GM12878 (cell line): ENCODE data around the gene TSPAN15.

Source experiments
- ATF7 ChIP-seq: fragments of 450-650 bp; IDR thresholded peaks from 2 replicates; pipeline ENCODE4 v1.6.1; 2016; ENCODE audit warnings: low read depth, mild to moderate bottlenecking
- CBX3 ChIP-seq: fragments of 200-600 bp; sonication (generic); IDR thresholded peaks from 2 replicates; pipeline ENCODE4 v1.6.1; 2016; ENCODE audit warnings: low read depth, borderline replicate concordance
- CTCF ChIP-seq, 3 experiments: IDR thresholded peaks in 2 of 3; conservative IDR thresholded peaks in 1 of 3; 2 replicates each; pipeline ENCODE4 v1.5.1; 2011; ENCODE audit warnings: low read depth in 3 of 3, low read length in 3 of 3, mild to moderate bottlenecking in 3 of 3, control low read depth in 2 of 3, moderate library complexity in 2 of 3, inconsistent platforms in 1 of 3, mixed read lengths in 1 of 3; ENCODE audit not compliant: control insufficient read depth in 2 of 3, insufficient read depth in 1 of 3; ENCODE audit errors: extremely low read depth in 1 of 3
- HDGF ChIP-seq: fragments of 450-650 bp; IDR thresholded peaks from 2 replicates; pipeline ENCODE4 v1.6.1; 2016; ENCODE audit warnings: antibody characterized with exemption
- KDM1A ChIP-seq: fragments of 200-600 bp; sonication (generic); IDR thresholded peaks from 2 replicates; pipeline ENCODE4 v1.6.1; 2016; ENCODE audit warnings: borderline replicate concordance
- MXI1 ChIP-seq: fragments of 150-350 bp; IDR thresholded peaks from 2 replicates; pipeline ENCODE4 v1.6.1; 2011; ENCODE audit warnings: low read depth, mild to moderate bottlenecking, inconsistent platforms, low read length, improper control_type of control experiment
- RFX5 ChIP-seq: IDR thresholded peaks from 2 replicates; pipeline ENCODE4 v1.6.1; 2011; ENCODE audit warnings: low read depth, low read length, improper control_type of control experiment
- SP1 ChIP-seq: IDR thresholded peaks from one replicate; pipeline ENCODE4 v1.6.1; 2011; ENCODE audit warnings: low read depth, low read length
- TF ChIP-seq, protein P1 (sequence below): fragments of 450-650 bp; IDR thresholded peaks from 2 replicates; pipeline ENCODE4 v1.6.1; 2018; ENCODE audit warnings: borderline replicate concordance, mild to moderate bottlenecking; ENCODE audit not compliant: partially characterized antibody
- TF ChIP-seq, protein P2 (sequence below): IDR thresholded peaks from 2 replicates; pipeline ENCODE4 v1.6.1; 2012; ENCODE audit warnings: low read depth, low read length, improper control_type of control experiment
- TF ChIP-seq, protein P3 (sequence below): IDR thresholded peaks from 2 replicates; pipeline ENCODE4 v1.6.1; 2011; ENCODE audit warnings: low read depth, low read length, improper control_type of control experiment, borderline replicate concordance

- TF ChIP-seq CBX3, result no peak
- TF ChIP-seq MXI1, result no peak
- TF ChIP-seq, protein P1, sequence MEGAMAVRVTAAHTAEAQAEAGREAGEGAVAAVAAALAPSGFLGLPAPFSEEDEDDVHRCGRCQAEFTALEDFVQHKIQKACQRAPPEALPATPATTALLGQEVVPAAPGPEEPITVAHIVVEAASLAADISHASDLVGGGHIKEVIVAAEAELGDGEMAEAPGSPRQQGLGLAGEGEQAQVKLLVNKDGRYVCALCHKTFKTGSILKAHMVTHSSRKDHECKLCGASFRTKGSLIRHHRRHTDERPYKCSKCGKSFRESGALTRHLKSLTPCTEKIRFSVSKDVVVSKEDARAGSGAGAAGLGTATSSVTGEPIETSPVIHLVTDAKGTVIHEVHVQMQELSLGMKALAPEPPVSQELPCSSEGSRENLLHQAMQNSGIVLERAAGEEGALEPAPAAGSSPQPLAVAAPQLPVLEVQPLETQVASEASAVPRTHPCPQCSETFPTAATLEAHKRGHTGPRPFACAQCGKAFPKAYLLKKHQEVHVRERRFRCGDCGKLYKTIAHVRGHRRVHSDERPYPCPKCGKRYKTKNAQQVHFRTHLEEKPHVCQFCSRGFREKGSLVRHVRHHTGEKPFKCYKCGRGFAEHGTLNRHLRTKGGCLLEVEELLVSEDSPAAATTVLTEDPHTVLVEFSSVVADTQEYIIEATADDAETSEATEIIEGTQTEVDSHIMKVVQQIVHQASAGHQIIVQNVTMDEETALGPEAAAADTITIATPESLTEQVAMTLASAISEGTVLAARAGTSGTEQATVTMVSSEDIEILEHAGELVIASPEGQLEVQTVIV, result no peak
- TF ChIP-seq, protein P2, sequence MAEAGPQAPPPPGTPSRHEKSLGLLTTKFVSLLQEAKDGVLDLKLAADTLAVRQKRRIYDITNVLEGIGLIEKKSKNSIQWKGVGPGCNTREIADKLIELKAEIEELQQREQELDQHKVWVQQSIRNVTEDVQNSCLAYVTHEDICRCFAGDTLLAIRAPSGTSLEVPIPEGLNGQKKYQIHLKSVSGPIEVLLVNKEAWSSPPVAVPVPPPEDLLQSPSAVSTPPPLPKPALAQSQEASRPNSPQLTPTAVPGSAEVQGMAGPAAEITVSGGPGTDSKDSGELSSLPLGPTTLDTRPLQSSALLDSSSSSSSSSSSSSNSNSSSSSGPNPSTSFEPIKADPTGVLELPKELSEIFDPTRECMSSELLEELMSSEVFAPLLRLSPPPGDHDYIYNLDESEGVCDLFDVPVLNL, result no peak
- no peak for TF ChIP-seq HDGF
- TF ChIP-seq SP1, result no peak
- TF ChIP-seq CTCF (IDR thresholded peaks at IDR 0.05 in 2 of 3, conservative IDR thresholded peaks at IDR 0.05 in 1 of 3; ENCODE audit: control insufficient read depth in 2 of 3, extremely low read depth in 1 of 3, insufficient read depth in 1 of 3, low read depth in 3 of 3, low read length in 3 of 3), result no peak
- TF ChIP-seq KDM1A, result no peak
- TF ChIP-seq, protein P3, sequence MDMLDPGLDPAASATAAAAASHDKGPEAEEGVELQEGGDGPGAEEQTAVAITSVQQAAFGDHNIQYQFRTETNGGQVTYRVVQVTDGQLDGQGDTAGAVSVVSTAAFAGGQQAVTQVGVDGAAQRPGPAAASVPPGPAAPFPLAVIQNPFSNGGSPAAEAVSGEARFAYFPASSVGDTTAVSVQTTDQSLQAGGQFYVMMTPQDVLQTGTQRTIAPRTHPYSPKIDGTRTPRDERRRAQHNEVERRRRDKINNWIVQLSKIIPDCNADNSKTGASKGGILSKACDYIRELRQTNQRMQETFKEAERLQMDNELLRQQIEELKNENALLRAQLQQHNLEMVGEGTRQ, result no peak; the same call in 1 of the 2 replicates
- no peak for TF ChIP-seq RFX5
- TF ChIP-seq ATF7, result no peak
Observed at GRCh38 chr10:69409968-69410367, 41.3 kb upstream of the TSPAN15 start.
